Mucosa of descending colon (tissue), 3 donors: ENCODE results near the gene TRIP13. TPM values are rescaled to one million over a fixed set of nuclear protein-coding genes. Genes with fewer than 3 reads are reported as not detected.
"Not testable (repeated sequence)": the region's sequence is repeated elsewhere in the genome, so short reads cannot be mapped to it uniquely, and the experiment has no call there.

ENCODE experiments used
- ATAC-seq: fragments of 200-7000 bp; cut with Tn5 transposase; one replicate; pipeline ENCODE4 v1.9.1; 2020; ENCODE audit warnings: mild to moderate bottlenecking, moderate library complexity
- DNase-seq, 3 donors: peaks; one replicate each; pipeline ENCODE4 v3.0.0-alpha.2; 2020
- H3K36me3 ChIP-seq: fragments of 200-600 bp; one replicate; pipeline ENCODE4 v1.8.0; 2021; ENCODE audit warnings: low read depth, mild to moderate bottlenecking
- H3K4me1 ChIP-seq: fragments of 200-600 bp; one replicate; pipeline ENCODE4 v1.8.0; 2021; ENCODE audit warnings: low read depth, mild to moderate bottlenecking
- H3K4me3 ChIP-seq: fragments of 200-600 bp; one replicate; pipeline ENCODE4 v1.8.0; 2021; ENCODE audit warnings: mild to moderate bottlenecking
- H3K9me3 ChIP-seq: fragments of 200-600 bp; one replicate; pipeline ENCODE4 v1.8.0; 2021; ENCODE audit warnings: mild to moderate bottlenecking
- CTCF ChIP-seq: fragments of 200-600 bp; IDR thresholded peaks from one replicate; pipeline ENCODE4 v1.8.0; 2022; ENCODE audit warnings: antibody characterized with exemption, mild to moderate bottlenecking
- intact Hi-C, 2 donors: fragments of 100-400 bp; cut with DNase I in 1 of 2; cut with micrococcal nuclease in 1 of 2; formaldehyde crosslinking; loops; one replicate each; pipeline versions ENCODE4 v1.11.0 to v1.11.1; 2022; cut with DNase I, micrococcal nuclease
- total RNA-seq, 3 donors: library from RNA; stranded (reverse); fragmentation: NEBNext Ultra II Directional in 2 of 3; extraction: Animal tissue kit (Norgen Biotek cat#: 25700) in 2 of 3; gene quantifications; one replicate each; pipeline versions ENCODE4 v1.2.1 to v1.2.4, GENCODE V29; 2021 to 2023
- donor health status: DM: no; HTN: no; CAD: no; lungs with moderate emphysema.
- donor health status: DM: no; HTN: no; CAD: no.
- donor health status: DM: no; HTN: yes; CAD: no.

TRIP13 gene
- total RNA-seq, 3 donors from 2014 or later: 1.4 to 7.1 (median 2.1) TPM

- TF ChIP-seq CTCF: no peak
- Histone ChIP-seq H3K4me1 (no peaks in the 10 kb centered on the region), H3K4me3 (no peak overlapping the region), H3K9me3 (no peaks in the 10 kb centered on the region), H3K36me3 (no peaks in the 10 kb centered on the region)
- DNase-seq (no peak), ATAC-seq (no peak)
- intact Hi-C loops: no loop called here
These were observed 42.9 kb downstream of the TRIP13 start for GRCh38 chr5:935510-936084.

GRCh38 chr5:936149-937144 lies 43.8 kb downstream of the TRIP13 start:
- ATAC-seq (no peak), DNase-seq (peak in 1 of 3 donors; percentile 33)
- Histone ChIP-seq H3K9me3 (no peaks in the 10 kb centered on the region), H3K4me1 (no peaks in the 10 kb centered on the region), H3K36me3 (no peaks in the 10 kb centered on the region), H3K4me3 (no peak overlapping the region)
- intact Hi-C loops: no loop called here
- no peak for TF ChIP-seq CTCF

GRCh38 chr5:937151-937924 lies 44.7 kb downstream of the TRIP13 start:
- ATAC-seq (no peak), DNase-seq (peak in 1 of 3 donors; percentile 20)
- Histone ChIP-seq H3K9me3 (no peaks in the 10 kb centered on the region), H3K4me1 (no peaks in the 10 kb centered on the region), H3K4me3 (no peak overlapping the region), H3K36me3 (no peaks in the 10 kb centered on the region)
- no peak for TF ChIP-seq CTCF
- intact Hi-C loops: no loop called here

GRCh38 chr5:939368-939767 lies 46.7 kb downstream of the TRIP13 start:
- Histone ChIP-seq H3K9me3 (no peaks in the 10 kb centered on the region), H3K4me3 (no peak overlapping the region), H3K36me3 (no peaks in the 10 kb centered on the region), H3K4me1 (no peaks in the 10 kb centered on the region)
- intact Hi-C loops: no loop called here
- TF ChIP-seq CTCF: no peak
- DNase-seq (no peak), ATAC-seq (no peak)

GRCh38 chr5:940741-941140 lies 48.1 kb downstream of the TRIP13 start:
- ATAC-seq, DNase-seq, intact Hi-C loops: not testable (repeated sequence)

More at GRCh38 chr5:940741-941140, 48.1 kb downstream of the TRIP13 start:
- H3K9me3 ChIP-seq, H3K4me3 ChIP-seq, H3K4me1 ChIP-seq, H3K36me3 ChIP-seq: not testable (repeated sequence)
